Measurements from ENCODE around the gene FNDC3B.

The FNDC3B gene

DNA sequence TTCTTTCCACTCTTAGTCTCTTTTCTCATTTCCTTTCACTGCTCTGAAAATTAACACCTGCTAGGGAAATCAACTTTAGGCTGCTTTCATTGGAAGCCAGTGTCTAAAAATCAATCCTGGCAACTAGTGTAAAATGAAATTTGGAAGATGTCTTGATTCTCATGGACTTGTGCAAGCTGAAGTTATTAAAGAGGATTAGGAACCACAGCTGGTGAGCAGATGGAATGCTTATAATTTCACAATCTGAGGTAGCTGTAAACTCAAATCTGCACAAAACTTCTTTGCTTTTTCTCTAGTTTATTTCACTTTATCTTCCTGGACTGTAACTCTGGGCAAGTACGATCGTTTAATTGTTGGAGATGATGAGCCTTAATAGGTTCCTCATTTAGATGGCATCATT, 233.3 kb downstream of the FNDC3B start:
- no peak for DNase-seq

DNA sequence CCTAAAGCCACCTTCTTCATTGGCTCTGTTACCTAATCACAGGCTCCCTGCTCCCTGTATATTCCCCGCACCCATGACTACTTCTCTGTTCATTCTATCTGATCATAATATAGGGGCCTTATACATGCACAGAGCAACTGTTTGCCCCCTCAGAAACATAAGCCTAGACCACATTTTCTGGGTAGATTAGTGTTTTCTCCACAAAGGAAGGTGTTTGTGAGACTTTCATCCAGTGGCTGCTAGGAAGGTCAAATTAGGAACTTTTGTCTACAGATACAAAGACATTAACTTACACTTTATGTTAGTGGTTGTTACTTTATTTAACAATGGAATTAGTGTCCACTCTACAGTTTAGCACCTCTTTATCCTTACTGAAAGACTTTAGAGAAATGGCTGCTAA, 234.0 kb downstream of the FNDC3B start:
- DNase-seq = no peak

DNA sequence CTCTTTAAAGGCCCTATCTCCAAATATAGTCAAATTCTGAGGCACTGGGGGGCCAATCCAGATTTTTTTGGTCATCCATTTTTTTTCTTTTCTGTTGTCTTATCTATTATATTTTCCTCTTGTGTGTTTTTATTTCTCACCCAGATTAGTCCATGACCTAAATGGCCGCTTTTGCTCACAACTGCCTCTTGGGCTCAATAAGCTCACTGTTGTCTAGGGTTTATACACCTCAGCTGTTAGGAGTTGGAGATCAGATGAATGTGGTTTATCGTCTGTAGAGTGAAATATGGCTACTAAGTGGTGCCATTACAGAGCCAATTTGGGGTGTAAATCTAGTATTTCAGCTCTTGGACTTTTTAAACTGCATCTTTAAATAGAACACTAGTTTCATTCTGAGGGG, 235.5 kb downstream of the FNDC3B start:
- DNase-seq = no peak

DNA sequence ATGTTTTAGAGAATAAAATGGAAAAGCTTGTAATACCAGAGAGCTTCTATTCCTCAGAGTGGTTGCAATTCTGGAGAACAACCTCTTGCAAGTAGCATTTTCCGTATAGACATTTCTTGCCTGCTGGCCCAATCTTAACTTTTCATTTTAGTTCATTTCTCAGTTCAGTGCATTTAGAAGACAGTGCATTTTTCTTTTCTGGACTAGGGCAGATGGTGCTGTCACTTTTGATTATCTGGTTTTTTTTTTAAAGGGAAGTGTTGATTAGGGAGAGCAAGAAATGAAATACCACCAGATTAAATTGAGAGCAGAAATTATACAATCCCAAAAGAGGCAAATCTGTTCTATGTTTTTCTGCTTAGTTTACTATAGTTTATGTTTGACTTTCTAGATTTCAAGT, 236.2 kb downstream of the FNDC3B start:
- DNase-seq = no peak

DNA sequence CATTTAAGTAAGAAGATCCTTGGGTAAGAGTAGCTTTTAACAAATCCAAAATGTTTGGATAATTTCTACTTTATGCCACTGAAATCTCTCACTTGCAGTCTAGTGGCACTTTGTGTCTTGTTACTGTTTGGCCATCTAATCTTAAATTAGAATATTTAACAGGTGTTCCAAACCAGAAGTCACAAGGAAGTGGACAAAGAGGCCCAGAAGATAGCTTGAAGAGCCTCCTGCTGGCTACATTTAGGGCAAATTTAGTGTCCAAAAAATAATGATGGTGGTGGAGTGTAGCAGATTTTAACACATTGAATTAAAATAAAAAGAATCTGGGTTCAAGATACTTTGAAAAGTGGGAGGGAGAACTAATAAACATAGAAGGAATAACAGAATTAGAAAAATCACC, 236.7 kb downstream of the FNDC3B start:
- no peak for DNase-seq

DNA sequence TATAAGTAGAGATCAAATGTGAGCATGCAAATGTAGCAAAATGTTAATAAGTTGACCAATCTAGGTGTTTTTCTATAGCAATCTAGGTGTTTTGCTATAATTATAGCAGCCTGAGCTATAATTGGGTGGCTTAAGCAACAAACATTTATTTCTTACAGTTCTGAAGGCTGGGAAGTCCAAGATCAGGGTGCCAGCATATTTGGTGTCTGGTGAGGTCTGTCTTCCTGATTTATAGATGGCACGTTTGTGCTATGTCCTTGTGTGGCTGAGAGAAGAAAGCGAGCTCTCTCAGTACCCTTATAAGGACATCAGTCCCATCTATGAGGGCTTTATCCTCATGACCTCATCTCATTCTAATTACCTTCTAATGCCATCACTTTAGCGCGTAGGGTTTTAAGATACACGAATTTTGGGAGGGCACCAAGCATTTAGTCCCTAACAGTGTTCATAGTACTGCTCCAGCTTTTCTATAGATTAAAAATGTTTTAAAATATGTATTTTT, 237.8 kb downstream of the FNDC3B start:
- no peak for DNase-seq

DNA sequence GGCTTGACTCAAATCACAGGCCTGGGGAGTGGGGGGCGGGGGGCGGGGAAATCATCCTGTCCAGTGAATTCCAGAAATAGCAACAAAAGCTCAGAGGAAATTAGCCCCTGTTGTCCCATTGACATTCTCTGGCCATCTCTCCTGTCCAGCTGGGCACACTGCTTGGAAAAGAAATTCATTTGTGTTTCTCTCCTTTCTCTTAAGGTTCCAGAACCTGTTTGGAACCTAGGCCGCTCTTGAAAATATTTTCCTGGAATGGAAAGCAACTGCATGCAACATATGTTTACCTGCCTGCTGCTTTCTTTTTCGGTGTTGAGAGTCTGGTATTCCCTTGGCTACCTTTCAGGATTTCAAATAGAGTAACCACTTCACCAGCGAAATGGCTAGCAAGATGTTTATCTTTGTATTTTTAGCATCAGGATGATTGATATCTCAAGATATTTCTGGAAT, 239.8 kb downstream of the FNDC3B start:
- no peak for DNase-seq

DNA sequence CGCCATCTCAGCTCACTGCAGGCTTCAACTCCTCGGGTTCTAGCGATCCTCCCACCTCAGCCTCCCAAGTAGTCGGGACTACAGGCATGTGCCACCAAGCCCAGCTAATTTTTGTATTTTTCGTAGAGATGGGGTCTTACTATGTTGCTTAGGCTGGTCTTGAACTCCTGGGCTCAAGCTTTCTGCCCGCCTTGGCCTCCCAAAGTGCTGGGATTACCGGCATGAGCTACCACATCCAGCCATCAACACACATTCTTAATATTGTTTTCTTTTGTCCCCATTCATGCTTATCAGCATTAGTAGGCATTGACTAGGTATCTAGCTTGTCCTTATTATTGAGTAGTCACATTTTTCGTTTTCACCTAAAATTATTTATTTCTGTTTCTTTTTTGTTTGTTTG, 240.6 kb downstream of the FNDC3B start:
- no peak for DNase-seq

DNA sequence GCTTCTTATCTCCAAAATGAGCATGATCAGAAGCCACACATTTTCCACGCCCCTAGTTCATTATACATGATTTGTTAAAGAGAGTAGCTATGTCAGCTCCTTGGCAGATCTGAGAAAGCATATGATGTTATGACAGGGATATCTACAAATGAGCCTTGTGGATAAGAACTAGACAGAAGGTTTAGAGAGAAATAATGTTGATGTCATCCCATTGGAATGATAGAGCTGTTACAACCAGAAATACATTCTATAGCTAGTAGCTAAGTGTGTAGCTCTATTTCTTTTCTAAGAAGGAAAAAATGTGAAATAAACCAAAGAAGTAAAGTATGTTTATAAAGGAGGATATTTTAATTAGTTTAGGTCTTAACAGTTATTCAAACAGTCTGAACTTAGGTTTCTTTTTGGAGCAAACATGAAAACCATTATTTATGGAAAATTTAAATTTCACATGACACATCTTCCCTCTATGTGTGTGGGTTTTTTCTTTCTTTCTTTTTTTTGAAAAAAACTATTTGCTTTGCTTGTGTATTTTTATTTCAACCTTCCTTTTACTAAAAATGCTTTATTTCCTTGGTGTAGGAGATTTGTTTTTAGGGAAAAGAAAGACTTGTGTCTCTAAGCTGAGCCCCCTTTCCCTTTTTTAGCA, 241.2 kb downstream of the FNDC3B start:
- DNase-seq = peak in 1 of 2 experiments; percentile 50

DNA sequence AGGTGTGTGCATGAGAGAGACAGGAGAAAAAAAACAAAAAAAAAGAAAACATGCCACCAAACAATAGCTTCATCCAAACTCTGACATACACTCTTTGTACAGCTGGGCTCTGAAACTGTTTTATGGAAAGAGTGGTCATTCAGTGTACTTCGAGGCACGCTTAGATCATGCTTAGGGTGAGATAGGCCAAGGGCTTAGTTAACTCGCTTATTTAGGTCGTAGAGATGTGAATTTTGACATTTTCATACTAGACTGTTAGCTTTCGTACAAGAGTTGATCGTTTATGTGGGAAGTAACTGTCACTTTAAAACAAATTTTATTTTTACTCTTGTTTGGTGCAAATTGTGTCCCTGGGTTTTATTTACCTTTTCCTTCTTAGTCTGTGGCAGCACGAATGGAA, 242.5 kb downstream of the FNDC3B start:
- DNase-seq = no peak

DNA sequence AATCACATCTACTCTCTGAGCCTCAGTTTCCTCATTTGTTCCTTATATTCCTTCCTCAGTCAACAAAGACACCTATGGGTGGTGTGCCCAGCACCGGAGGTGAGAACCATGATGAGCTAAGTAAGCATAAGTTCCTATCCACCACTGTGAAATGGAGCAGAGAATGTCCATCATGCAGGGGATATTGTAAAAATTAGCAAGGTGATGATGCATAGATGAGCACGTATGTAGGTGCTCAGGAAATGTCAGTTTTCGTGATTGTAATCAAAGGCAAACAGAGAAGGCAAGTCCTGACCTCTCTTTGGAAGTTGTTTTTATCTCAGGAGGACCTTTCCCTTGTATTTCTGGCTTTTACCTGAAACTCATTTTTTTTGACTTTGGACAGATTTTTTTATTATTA, 243.5 kb downstream of the FNDC3B start:
- no peak for DNase-seq

DNA sequence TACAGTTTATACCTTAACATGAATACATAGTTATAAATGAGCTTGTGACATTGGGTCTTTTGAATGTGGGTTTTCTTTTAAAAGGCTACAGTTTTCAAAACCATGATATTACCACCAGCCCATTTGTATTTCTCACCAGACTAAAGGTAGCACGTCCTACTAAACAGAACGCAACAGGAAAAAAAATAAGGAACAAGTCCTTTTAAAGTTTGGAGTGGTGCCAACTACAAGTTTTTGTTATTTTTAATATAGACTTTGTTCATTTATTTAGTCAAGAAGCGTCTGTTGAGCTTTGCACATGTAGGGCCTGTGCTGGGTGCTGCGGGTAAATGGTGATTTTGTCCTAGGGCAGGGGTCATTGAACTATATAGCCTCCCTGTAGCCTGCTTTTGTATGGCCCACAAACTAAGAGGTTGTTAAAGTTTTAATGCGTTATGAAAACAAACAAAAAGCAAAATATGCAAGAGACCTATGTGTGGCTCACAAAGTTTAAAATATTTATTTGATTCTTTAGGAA, 244.5 kb downstream of the FNDC3B start:
- DNase-seq = no peak

DNA sequence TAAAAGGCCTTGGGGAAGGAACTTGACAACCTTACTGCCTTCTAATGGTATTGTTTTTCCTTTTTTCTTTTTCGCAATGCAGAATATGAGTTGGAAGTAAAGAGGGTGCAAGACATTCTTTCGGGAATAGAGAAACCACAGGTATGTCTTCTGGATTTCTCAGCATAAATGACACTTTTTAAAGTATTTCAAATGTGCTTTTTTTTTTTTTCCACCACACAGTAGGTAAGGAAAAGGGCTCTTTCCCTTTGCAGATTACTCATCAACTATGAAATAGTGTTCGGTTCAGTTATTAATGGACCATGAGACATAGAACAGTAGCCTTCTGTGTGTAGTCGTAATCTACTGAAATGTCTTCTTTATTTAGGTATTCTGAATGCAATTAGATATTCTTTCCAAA, 246.5 kb downstream of the FNDC3B start:
- no peak for DNase-seq

DNA sequence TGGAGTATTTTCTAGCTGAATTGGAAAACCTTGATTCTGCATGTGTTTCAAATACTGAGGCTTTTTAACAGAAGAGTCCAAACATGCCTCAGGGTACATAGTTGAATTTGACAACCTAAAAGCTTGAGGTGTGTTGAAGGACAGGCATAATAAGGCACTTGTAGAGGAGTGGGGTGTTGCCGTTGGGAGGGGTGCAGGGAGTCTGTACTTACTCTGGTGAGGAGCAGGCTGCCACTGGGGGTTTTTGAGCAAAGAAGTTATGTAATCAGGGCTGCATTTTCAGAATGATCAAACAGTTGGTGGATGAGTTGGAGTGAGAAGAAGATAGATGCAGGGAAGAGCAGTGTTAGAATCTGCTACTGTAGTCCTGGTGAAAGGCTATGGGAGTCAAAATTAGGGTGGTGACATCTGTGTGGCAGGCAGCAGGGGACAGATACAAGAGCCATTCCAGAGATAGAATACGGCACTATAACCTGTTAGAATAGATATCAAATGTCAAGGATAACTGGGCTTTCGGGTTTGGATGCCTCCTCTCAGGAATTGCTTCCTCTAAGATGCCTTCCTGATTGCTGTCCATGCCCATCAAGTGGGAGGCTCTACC, 247.3 kb downstream of the FNDC3B start:
- no peak for DNase-seq

DNA sequence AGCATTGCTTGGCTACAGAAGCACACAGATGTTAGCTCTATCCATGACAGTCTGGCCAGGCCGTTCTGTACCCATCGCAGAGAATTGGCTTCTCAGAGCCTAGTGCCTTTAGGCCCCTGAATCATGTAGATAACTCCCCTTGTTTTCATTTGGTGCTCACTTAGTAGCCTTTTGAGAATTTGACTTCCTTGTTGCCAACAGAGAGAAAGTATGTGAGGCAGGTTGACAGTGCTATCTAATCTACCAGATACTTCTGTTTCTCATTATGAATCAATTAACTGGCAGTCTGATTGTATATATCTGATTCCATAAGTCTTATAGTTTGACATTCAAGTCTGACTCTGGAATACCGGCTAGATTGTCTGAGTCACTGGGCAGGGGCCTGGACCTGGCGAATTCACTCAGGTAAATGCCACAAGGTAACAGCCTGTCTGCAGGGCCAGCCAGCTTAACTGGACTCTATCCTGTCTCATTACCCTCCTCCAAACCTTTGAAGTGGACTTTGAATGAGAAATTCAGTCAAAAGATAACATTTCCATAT, 248.6 kb downstream of the FNDC3B start:
- DNase-seq = no peak

DNA sequence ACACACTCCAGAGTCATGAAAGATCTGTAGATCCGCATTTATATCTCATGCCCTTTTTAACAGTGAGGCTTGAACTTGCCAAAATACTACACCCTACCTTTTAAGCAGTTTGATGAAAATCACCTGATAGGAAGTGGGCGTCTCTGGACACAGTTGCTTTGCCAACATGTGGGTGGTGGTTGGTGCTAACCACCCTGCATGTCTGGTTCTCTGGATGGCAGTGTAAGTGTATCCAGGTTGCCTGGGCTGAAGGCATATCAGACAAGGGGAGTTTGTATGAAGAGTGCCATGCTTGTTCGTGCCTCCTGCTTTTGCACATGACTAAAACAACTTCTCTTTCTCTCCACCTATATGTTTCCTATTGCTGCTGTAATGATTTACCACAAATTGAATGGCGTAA, 249.3 kb downstream of the FNDC3B start:
- no peak for DNase-seq

DNA sequence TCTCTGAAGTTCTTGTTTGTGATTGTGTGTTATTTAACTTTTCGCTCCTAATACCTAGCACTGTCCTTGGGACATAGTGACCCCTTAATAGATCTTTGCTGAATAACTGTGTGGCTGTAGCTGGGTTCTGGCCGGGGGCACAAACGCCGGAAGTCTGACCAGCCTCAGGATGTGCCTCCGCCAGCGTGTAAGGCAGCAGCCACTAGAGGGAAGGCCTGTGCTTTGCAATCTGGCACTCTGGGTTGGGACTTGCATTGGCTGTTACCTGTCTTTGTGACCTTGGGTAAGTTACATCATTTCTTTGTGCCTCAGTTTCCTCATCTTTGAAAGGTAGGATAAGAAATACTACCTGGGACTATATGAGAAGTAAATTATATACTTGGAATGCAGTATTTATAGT, 250.2 kb downstream of the FNDC3B start:
- no peak for DNase-seq

DNA sequence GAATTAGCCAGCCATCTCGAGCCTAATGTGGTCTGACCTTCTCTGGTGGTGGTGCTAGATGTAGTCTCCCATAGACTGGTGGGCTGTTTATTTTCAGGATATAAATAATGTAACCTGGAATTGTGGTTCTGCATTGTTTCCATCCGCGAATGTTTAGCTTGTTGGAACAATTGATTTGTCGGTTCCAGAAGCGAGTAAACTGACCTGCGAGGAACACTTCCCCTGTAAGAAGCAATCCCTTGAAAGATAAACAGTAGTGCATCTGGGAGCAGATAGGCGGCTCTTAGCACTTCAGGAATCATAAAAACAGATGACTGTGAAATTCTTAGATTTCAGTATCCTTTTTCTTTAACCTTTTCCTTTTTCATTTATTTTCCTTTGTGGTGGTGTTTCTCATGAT, 251.1 kb downstream of the FNDC3B start:
- no peak for DNase-seq

DNA sequence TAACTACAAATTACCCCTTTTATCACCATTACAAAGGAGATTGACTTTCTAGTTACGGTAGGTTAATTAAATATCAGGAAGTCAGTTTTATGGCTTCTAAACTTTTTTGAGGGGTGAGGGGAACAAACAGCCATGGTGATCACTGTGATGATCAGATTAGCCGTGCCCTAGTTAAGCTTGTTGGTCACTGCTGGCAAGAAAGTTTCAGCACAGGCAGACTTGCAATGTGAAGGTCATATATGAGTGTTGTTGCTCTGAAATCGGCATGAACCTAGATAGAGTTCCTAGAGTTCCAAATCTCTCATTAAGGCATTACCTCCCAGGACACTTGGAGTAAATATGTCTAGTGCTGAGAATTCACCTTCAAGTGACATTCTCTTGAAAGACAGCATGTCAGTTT, 252.3 kb downstream of the FNDC3B start:
- no peak for DNase-seq

DNA sequence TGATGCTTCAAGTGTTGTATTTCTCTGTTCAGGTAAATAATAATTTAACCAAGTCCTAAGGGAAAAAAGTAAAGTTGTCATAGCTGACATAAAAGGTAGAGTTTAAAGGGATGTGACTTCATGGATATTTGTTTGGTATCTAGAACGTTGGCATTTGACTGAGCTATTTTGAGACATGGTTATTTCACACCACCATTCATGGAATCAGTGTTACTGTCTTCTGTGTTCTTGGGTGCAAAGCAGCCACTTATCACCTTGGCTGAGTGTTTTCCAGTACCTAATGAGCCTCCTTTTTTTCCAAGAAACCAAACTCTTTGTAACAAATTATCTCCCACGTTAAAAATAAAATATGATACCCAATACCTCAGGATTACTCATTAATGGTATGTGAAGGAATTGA, 253.0 kb downstream of the FNDC3B start:
- no peak for DNase-seq

DNA sequence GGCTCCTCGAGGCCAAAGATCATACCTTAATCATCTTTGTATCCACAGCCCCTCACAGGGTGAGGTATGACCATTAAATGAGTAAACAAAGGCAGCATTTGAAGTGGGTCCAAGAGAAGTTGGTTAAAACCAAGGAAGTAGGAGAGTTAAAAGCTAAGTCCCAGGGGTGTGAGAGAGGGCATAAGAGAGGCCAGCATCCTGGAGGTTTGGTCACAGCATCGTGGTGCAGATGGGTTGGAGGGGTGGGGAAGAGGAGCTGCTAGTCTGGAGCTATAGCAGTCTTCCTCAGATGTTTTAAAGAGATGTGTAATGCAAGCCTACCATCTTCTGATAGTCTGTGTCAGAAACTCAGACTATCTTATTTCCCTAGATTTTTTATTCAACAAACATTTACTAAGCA, 253.7 kb downstream of the FNDC3B start:
- no peak for DNase-seq

DNA sequence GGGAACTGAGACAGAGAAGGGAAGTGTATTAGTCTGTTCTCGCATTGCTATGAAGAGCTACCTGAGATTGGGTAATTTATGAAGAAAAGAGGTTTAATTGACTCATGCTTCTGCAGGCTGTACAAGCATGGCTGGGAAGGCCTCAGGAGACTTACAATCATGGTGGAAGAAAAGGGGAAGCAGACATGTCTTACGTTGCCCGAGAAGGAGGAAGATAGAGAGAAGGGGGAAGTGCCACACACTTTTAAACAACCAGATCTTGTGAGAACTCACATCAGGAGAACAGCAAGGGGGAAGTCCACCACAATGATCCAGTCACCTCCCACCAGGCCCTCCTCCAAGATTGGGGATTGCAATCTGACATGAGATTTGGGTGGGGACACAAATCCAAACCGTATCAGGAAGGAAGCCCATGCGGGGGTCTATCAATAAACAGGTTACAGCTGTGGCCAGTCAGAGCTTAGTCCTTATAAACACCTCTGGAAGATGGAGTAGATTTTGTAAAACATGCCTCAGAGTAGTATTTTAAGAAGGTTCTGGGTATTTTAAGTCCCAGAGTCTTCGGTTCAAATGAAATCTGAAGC, 254.9 kb downstream of the FNDC3B start:
- DNase-seq = no peak

DNA sequence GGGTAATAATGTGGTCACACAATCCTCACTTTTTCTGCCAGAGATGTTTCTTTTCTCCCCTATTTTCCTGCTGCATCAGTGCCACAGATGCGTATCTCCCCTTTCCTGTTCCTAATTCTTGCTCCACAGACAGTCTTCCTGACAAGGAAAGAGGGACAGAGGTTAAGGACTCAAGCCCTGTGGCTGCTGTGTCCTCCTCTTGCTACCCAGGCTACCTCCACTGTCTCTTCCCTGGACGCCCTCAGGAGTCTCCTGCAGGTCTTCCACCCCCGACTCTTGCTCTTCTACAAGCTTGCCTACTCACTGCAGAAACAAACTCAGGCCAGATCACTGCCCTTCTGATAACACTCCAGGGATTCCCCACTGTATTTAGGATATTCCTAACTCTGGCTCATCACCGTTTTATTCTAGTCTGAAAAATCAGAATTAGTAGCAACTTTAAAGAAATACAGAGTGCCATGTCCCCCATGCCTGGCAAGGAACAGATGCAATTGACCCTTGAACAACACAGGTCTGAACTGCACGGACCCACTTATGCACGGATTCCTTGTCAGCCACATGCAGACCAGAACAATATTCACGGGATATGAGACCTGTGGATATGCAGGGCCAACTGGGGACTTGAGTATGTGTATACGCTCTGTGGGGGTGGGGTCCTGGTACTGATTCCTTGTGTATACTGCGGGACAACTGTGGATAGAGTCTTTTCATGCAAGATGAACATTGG, 257.0 kb downstream of the FNDC3B start:
- no peak for DNase-seq

DNA sequence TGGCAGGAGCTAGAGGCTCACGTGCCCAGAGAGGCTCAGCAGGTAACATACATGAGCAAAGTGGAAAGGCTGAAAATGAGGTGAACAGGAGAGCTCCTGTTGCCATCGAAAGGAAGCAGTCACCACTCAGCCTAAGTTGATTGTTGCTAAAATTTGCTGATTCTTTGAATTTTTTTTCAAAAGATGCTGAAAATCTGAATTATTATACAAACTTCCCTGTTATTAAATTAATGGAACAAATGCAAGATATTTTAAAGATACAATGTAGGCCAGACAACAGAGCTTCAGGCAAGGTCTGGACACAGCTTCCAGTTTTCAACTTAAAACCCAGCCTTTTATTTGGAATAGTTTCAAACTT, 257.6 kb downstream of the FNDC3B start:
- DNase-seq = no peak
